Measurements from ENCODE around the gene KCTD16.

DNA sequence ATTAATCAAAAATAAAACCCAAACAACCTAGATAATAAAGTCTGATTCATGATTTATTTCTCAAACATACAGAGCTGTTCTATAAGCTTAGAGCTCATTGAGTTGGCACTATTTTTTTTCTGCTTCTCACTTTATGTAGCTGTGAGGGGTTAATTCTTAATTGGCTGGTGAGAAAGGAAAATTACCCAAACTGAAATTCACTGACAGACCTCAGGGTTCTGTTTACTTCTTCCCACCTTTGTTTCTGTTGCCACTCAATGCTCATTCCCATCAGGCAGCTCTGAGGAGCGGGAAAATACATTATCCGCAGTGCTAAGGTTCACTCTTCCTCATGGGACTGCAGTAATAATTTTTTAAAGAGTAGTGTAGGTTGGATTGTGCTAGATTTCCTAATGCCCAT is 139.9 kb downstream of the KCTD16 start:
- TF ChIP-seq CTCF (conservative IDR thresholded peaks at IDR 0.05; ENCODE audit: low read length) (no peak), EZH2phosphoT487 (IDR thresholded peaks at IDR 0.05; ENCODE audit: borderline replicate concordance) (no peak)

All from Loucy (cell line).